K562 (cell line): Measurements from ENCODE around the gene ZZZ3. TPM values are rescaled to one million over a fixed set of nuclear protein-coding genes. Genes with fewer than 3 reads are reported as not detected.

Source experiments
- CBFA2T2 ChIP-seq: fragments of 450-650 bp; conservative IDR thresholded peaks from 2 replicates; pipeline ENCODE4 v1.6.1; 2017; ENCODE audit warnings: mild to moderate bottlenecking
- CBX3 ChIP-seq, 2 experiments: IDR thresholded peaks; 1 replicate in 1 of 2; 2 replicates in 1 of 2; pipeline ENCODE4 v1.6.1; 2012; ENCODE audit warnings: inconsistent platforms in 2 of 2, low read length in 2 of 2, borderline replicate concordance in 1 of 2, control low read depth in 1 of 2
- CC2D1A ChIP-seq: fragments of 450-650 bp; IDR thresholded peaks from 2 replicates; pipeline ENCODE4 v1.6.1; 2017; ENCODE audit warnings: mild to moderate bottlenecking
- KLF1 ChIP-seq: fragments of 450-650 bp; IDR thresholded peaks from 2 replicates; pipeline ENCODE4 v1.6.1; 2016; ENCODE audit warnings: missing genetic modification characterization, missing compliant biosample characterization
- SMC3 ChIP-seq: conservative IDR thresholded peaks from 2 replicates; pipeline ENCODE4 v1.6.1; 2011; ENCODE audit warnings: low read depth, low read length, improper control_type of control experiment; ENCODE audit not compliant: insufficient read depth
- SNIP1 ChIP-seq: fragments of 450-650 bp; IDR thresholded peaks from 2 replicates; pipeline ENCODE4 v1.7.1; 2017; ENCODE audit warnings: low read depth, mild to moderate bottlenecking
- SOX6 ChIP-seq: fragments of 450-650 bp; IDR thresholded peaks from 2 replicates; pipeline ENCODE4 v1.6.1; 2014; ENCODE audit warnings: mild to moderate bottlenecking
- TRIM28 ChIP-seq: fragments of 450-650 bp; IDR thresholded peaks from 2 replicates; pipeline ENCODE4 v1.6.1; 2017
- ZNF76 ChIP-seq: fragments of 250-450 bp; sonication (Bioruptor Pico); IDR thresholded peaks from 2 replicates; pipeline ENCODE4 v1.4.0; 2020; ENCODE audit warnings: mild to moderate bottlenecking, moderate library complexity, borderline replicate concordance
- polyA plus RNA-seq, 8 experiments: library from polyadenylated mRNA; depleted of rRNA in 4 of 8; stranded (reverse) in 5 of 8; unstranded in 3 of 8; fragments of >200 nt; fragmentation: Nextera tagmentation in 2 of 8; fragmentation: Illumina TruSeq in 1 of 8; extraction: Ambion mirVana in 2 of 8; extraction: Trizol in 1 of 8; gene quantifications; 2 replicates each; pipeline versions ENCODE4 v1.2.1 to v1.2.3, GENCODE V29; 2011 to 2014; ENCODE audit warnings: inconsistent platforms in 1 of 8, missing spikeins in 1 of 8
- total RNA-seq, 7 experiments: library from RNA; depleted of rRNA in 6 of 7; stranded (reverse); fragments of >200 nt in 6 of 7; fragmentation: Illumina TruSeq in 2 of 7; extraction: Trizol in 2 of 7; gene quantifications; 2 replicates each; pipeline versions ENCODE4 v1.2.1 to v1.2.3, GENCODE V29; 2011 to 2021; ENCODE audit warnings: low replicate concordance in 1 of 7
- TF ChIP-seq, protein P1 (sequence below): fragments of 200-600 bp; sonication (generic); IDR thresholded peaks from one replicate; pipeline ENCODE4 v1.6.1; 2012; ENCODE audit warnings: mild to moderate bottlenecking, low read depth, low read length, inconsistent platforms
- TF ChIP-seq, protein P2 (sequence below): sonication (generic); formaldehyde crosslinking; IDR thresholded peaks from 2 replicates; pipeline ENCODE4 v1.8.1; 2023; ENCODE audit warnings: mild to moderate bottlenecking, missing genetic modification reagents
- TF ChIP-seq, protein P3 (sequence below): fragments of 250-450 bp; sonication (Bioruptor Pico); IDR thresholded peaks from 2 replicates; pipeline ENCODE4 v1.6.1; 2021; ENCODE audit warnings: mild to moderate bottlenecking

Gene ZZZ3
- total and polyA plus RNA-seq, 9 of the 15 experiments (the other 6 are each of a cell fraction or from before 2014, with no cell fraction given) = 13.9 to 64.0 (median 36.7) TPM

GRCh38 chr1:77649127-77649526 lies 33.3 kb downstream of the ZZZ3 start (continued):
- TF ChIP-seq, protein P1, sequence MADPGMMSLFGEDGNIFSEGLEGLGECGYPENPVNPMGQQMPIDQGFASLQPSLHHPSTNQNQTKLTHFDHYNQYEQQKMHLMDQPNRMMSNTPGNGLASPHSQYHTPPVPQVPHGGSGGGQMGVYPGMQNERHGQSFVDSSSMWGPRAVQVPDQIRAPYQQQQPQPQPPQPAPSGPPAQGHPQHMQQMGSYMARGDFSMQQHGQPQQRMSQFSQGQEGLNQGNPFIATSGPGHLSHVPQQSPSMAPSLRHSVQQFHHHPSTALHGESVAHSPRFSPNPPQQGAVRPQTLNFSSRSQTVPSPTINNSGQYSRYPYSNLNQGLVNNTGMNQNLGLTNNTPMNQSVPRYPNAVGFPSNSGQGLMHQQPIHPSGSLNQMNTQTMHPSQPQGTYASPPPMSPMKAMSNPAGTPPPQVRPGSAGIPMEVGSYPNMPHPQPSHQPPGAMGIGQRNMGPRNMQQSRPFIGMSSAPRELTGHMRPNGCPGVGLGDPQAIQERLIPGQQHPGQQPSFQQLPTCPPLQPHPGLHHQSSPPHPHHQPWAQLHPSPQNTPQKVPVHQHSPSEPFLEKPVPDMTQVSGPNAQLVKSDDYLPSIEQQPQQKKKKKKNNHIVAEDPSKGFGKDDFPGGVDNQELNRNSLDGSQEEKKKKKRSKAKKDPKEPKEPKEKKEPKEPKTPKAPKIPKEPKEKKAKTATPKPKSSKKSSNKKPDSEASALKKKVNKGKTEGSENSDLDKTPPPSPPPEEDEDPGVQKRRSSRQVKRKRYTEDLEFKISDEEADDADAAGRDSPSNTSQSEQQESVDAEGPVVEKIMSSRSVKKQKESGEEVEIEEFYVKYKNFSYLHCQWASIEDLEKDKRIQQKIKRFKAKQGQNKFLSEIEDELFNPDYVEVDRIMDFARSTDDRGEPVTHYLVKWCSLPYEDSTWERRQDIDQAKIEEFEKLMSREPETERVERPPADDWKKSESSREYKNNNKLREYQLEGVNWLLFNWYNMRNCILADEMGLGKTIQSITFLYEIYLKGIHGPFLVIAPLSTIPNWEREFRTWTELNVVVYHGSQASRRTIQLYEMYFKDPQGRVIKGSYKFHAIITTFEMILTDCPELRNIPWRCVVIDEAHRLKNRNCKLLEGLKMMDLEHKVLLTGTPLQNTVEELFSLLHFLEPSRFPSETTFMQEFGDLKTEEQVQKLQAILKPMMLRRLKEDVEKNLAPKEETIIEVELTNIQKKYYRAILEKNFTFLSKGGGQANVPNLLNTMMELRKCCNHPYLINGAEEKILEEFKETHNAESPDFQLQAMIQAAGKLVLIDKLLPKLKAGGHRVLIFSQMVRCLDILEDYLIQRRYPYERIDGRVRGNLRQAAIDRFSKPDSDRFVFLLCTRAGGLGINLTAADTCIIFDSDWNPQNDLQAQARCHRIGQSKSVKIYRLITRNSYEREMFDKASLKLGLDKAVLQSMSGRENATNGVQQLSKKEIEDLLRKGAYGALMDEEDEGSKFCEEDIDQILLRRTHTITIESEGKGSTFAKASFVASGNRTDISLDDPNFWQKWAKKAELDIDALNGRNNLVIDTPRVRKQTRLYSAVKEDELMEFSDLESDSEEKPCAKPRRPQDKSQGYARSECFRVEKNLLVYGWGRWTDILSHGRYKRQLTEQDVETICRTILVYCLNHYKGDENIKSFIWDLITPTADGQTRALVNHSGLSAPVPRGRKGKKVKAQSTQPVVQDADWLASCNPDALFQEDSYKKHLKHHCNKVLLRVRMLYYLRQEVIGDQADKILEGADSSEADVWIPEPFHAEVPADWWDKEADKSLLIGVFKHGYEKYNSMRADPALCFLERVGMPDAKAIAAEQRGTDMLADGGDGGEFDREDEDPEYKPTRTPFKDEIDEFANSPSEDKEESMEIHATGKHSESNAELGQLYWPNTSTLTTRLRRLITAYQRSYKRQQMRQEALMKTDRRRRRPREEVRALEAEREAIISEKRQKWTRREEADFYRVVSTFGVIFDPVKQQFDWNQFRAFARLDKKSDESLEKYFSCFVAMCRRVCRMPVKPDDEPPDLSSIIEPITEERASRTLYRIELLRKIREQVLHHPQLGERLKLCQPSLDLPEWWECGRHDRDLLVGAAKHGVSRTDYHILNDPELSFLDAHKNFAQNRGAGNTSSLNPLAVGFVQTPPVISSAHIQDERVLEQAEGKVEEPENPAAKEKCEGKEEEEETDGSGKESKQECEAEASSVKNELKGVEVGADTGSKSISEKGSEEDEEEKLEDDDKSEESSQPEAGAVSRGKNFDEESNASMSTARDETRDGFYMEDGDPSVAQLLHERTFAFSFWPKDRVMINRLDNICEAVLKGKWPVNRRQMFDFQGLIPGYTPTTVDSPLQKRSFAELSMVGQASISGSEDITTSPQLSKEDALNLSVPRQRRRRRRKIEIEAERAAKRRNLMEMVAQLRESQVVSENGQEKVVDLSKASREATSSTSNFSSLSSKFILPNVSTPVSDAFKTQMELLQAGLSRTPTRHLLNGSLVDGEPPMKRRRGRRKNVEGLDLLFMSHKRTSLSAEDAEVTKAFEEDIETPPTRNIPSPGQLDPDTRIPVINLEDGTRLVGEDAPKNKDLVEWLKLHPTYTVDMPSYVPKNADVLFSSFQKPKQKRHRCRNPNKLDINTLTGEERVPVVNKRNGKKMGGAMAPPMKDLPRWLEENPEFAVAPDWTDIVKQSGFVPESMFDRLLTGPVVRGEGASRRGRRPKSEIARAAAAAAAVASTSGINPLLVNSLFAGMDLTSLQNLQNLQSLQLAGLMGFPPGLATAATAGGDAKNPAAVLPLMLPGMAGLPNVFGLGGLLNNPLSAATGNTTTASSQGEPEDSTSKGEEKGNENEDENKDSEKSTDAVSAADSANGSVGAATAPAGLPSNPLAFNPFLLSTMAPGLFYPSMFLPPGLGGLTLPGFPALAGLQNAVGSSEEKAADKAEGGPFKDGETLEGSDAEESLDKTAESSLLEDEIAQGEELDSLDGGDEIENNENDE = no peak
- TF ChIP-seq ZNF76 (CRISPR knock-in tag) (no peak), SMC3 (no peak), SNIP1 (no peak), CBFA2T2 (no peak), KLF1 (tag) (no peak), SOX6 (no peak), CC2D1A (no peak), CBX3 (IDR thresholded peaks at IDR 0.05; ENCODE audit: borderline replicate concordance in 1 of 2, low read length in 2 of 2) (peak in 1 of 2 experiments; percentile 58; a peak in 1 of 3 replicates), TRIM28 (peak; percentile 32; the same call in 1 of the 2 replicates)
- TF ChIP-seq, protein P2, sequence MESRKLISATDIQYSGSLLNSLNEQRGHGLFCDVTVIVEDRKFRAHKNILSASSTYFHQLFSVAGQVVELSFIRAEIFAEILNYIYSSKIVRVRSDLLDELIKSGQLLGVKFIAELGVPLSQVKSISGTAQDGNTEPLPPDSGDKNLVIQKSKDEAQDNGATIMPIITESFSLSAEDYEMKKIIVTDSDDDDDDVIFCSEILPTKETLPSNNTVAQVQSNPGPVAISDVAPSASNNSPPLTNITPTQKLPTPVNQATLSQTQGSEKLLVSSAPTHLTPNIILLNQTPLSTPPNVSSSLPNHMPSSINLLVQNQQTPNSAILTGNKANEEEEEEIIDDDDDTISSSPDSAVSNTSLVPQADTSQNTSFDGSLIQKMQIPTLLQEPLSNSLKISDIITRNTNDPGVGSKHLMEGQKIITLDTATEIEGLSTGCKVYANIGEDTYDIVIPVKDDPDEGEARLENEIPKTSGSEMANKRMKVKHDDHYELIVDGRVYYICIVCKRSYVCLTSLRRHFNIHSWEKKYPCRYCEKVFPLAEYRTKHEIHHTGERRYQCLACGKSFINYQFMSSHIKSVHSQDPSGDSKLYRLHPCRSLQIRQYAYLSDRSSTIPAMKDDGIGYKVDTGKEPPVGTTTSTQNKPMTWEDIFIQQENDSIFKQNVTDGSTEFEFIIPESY (CRISPR knock-in tag) = no peak
- TF ChIP-seq, protein P3, sequence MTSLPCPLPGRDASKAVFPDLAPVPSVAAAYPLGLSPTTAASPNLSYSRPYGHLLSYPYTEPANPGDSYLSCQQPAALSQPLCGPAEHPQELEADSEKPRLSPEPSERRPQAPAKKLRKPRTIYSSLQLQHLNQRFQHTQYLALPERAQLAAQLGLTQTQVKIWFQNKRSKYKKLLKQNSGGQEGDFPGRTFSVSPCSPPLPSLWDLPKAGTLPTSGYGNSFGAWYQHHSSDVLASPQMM (CRISPR knock-in tag) = no peak
